PC-9 (cell line): ENCODE measurements around the gene TMEM250. TPM values are rescaled to one million over a fixed set of nuclear protein-coding genes. Genes with fewer than 3 reads are reported as not detected.
A peak's percentile ranks its signal among the peaks of the same experiment; 100 is the strongest.

Experiments
- BruUV-seq: library from RNA; stranded (reverse); fragments of 400-500 nt; replicated peaks from 2 replicates; lab custom pipeline; 2021; lab: Mats Ljungman, UMichigan
- CTCF ChIA-PET: fragments of 300-600 bp; sonication (Branson Sonifier 250); formaldehyde crosslinking; loops from one replicate; lab custom pipeline; 2022; ENCODE audit warnings: antibody characterized with exemption; lab: Charles Lee
- POLR2A ChIA-PET: fragments of 300-600 bp; sonication (Branson Sonifier 250); formaldehyde crosslinking; loops from one replicate; lab custom pipeline; 2022; ENCODE audit warnings: antibody characterized with exemption; ENCODE audit not compliant: unreplicated experiment; lab: Charles Lee
- DNase-seq, 2 experiments: peaks; one replicate each; pipeline versions ENCODE4 v3.0.0 to v3.0.0-alpha.2; 2015 to 2022; ENCODE audit warnings: mixed read lengths in 1 of 2
- H2AFZ ChIP-seq: fragments of 200-600 bp; sonication (generic); 2 replicates; pipeline ENCODE4 v1.8.1; 2017; ENCODE audit warnings: antibody characterized with exemption
- H3F3A ChIP-seq: fragments of 200-600 bp; sonication (generic); 2 replicates; pipeline ENCODE4 v1.8.1; 2017; ENCODE audit warnings: antibody characterized with exemption, mild to moderate bottlenecking, low read depth; ENCODE audit not compliant: insufficient read depth
- H3K27ac ChIP-seq: fragments of 200-600 bp; sonication (generic); 2 replicates; pipeline ENCODE4 v1.6.1; 2016; ENCODE audit warnings: mixed run types
- H3K27me3 ChIP-seq: fragments of 200-600 bp; sonication (generic); 2 replicates; pipeline ENCODE4 v1.6.1; 2016; ENCODE audit warnings: low read depth, mixed run types; ENCODE audit not compliant: insufficient read depth
- H3K36me3 ChIP-seq: fragments of 200-600 bp; sonication (generic); 2 replicates; pipeline ENCODE4 v1.6.1; 2016; ENCODE audit warnings: low read depth, mixed run types
- H3K4me1 ChIP-seq: fragments of 200-600 bp; sonication (generic); replicated peaks from 2 replicates; pipeline ENCODE4 v1.6.1; 2016; ENCODE audit warnings: mixed run types; ENCODE audit not compliant: insufficient read depth
- H3K4me2 ChIP-seq: fragments of 200-600 bp; sonication (generic); 2 replicates; pipeline ENCODE4 v1.6.1; 2017; ENCODE audit warnings: mixed run types
- H3K4me3 ChIP-seq: fragments of 200-600 bp; sonication (generic); 2 replicates; pipeline ENCODE4 v1.6.1; 2016; ENCODE audit warnings: mixed run types
- H3K79me2 ChIP-seq: fragments of 200-600 bp; sonication (generic); 2 replicates; pipeline ENCODE4 v1.6.1; 2017; ENCODE audit warnings: low read depth, mixed run types
- H3K9me2 ChIP-seq: fragments of 200-600 bp; sonication (generic); 2 replicates; pipeline ENCODE4 v1.8.1; 2017; ENCODE audit warnings: mild to moderate bottlenecking; ENCODE audit not compliant: insufficient read depth
- H3K9me3 ChIP-seq: fragments of 200-600 bp; sonication (generic); 2 replicates; pipeline ENCODE4 v1.8.1; 2016; ENCODE audit warnings: low read depth; ENCODE audit not compliant: insufficient read depth
- H4K20me1 ChIP-seq: fragments of 200-600 bp; sonication (generic); 2 replicates; pipeline ENCODE4 v1.8.1; 2017; ENCODE audit not compliant: insufficient read depth
- CTCF ChIP-seq: fragments of 200-600 bp; sonication (generic); conservative IDR thresholded peaks from 2 replicates; pipeline ENCODE4 v1.6.1; 2017; ENCODE audit warnings: mixed run types, antibody characterized with exemption, mild to moderate bottlenecking, moderate library complexity
- EZH2 ChIP-seq: fragments of 200-600 bp; sonication (generic); IDR thresholded peaks from 2 replicates; pipeline ENCODE4 v1.8.0; 2017; ENCODE audit warnings: antibody characterized with exemption, low read depth
- intact Hi-C: fragments of 100-400 bp; cut with micrococcal nuclease; formaldehyde crosslinking; loops from one replicate; pipeline ENCODE4 v1.10.0; 2022; ENCODE audit not compliant: unreplicated experiment
- total RNA-seq: library from RNA; stranded (reverse); gene quantifications from 2 replicates; pipeline ENCODE4 v1.2.3, GENCODE V29; 2021

Gene TMEM250
- total RNA-seq, 1 experiment from 2014 or later, result 73.8 TPM

GRCh38 chr9:136081113-136081825 is 37.4 kb downstream of the TMEM250 start:
- no peaks in the 10 kb centered on the region for H3K9me2 ChIP-seq
- no TSS peak for BruUV-seq
- no peak overlapping the region for H3K4me2 ChIP-seq
- TF ChIP-seq CTCF (no peak), EZH2 (no peak)
- H3K79me2 ChIP-seq, result 0 out of 2 replicates have a peak, but pooled peaks cover 4% of the 10 kb centered on the region
- H3K27ac ChIP-seq, result no peak overlapping the region
- no peak overlapping the region for H3K4me3 ChIP-seq
- ChIA-PET CTCF (no interaction called here), POLR2A (interaction anchor here (0.7 kb wide), 1 partner anchor 91 kb away, joined by 7 read pairs; no protein-coding TSS in a partner anchor)
- no peaks in the 10 kb centered on the region for H3K36me3 ChIP-seq
- no peaks in the 10 kb centered on the region for H3K9me3 ChIP-seq
- H3K4me1 ChIP-seq, result peaks cover 13% of the 10 kb centered on the region; the same call in 1 of the 2 replicates
- H4K20me1 ChIP-seq, result peaks cover 45% of the 10 kb centered on the region
- H3F3A ChIP-seq, result peaks cover 5% of the 10 kb centered on the region; the same call in 1 of the 2 replicates
- no peak overlapping the region for H2AFZ ChIP-seq
- DNase-seq, result no peak
- intact Hi-C loops, result no loop called here
- H3K27me3 ChIP-seq, result no peaks in the 10 kb centered on the region

DNA sequence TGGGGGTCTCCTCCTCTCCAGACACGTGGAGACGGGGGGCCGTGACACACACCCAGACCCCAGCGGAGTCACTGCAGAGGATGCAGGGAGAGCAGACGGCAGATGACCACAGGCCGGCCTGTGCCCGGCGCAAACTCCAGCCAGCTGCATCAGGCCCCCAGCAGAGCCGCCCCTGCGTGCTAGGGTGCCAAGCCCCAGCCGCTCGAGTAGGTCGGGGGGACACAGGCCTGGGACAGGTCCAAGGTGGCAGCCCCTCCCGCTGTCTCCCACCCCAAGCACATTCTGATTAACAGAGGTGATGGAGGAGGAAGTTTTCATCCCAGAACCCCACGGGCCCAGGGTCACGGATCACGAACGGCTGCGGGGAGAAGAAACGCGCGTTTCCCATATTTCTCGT is 38.0 kb downstream of the TMEM250 start:
- POLR2A ChIA-PET, result no interaction called here
- Histone ChIP-seq H3K4me1 (peaks cover 13% of the 10 kb centered on the region; the same call in 1 of the 2 replicates), H3K4me3 (no peak overlapping the region), H3K27me3 (no peaks in the 10 kb centered on the region), H3K36me3 (no peaks in the 10 kb centered on the region), H3F3A (peaks cover 5% of the 10 kb centered on the region; the same call in 1 of the 2 replicates), H4K20me1 (peaks cover 47% of the 10 kb centered on the region), H3K9me3 (no peaks in the 10 kb centered on the region), H2AFZ (no peak overlapping the region), H3K4me2 (no peak overlapping the region), H3K27ac (no peak overlapping the region), H3K79me2 (0 out of 2 replicates have a peak, but pooled peaks cover 4% of the 10 kb centered on the region), H3K9me2 (no peaks in the 10 kb centered on the region)
- no peak for TF ChIP-seq EZH2
- TF ChIP-seq CTCF, result no peak
- DNase-seq, result no peak
- CTCF ChIA-PET, result no interaction called here
- no TSS peak for BruUV-seq
- intact Hi-C loops, result no loop called here

GRCh38 chr9:136079916-136080246 is 38.8 kb downstream of the TMEM250 start:
- BruUV-seq, result no TSS peak
- peak overlapping the region; percentile 10; the same call in 1 of the 2 replicates for H3K4me2 ChIP-seq
- peaks cover 47% of the 10 kb centered on the region for H4K20me1 ChIP-seq
- no peaks in the 10 kb centered on the region for H3K36me3 ChIP-seq
- H3K79me2 ChIP-seq, result 0 out of 2 replicates have a peak, but pooled peaks cover 4% of the 10 kb centered on the region
- peaks cover 13% of the 10 kb centered on the region; the same call in 1 of the 2 replicates for H3K4me1 ChIP-seq
- peaks cover 5% of the 10 kb centered on the region; the same call in 1 of the 2 replicates for H3F3A ChIP-seq
- H3K4me3 ChIP-seq, result no peak overlapping the region
- POLR2A ChIA-PET, result interaction anchor here (0.6 kb wide), 1 partner anchor 19 kb away, joined by 9 read pairs; no protein-coding TSS in a partner anchor
- intact Hi-C loops, result loop anchor here (1.0 to 5.0 kb wide), 2 partner anchors 28 to 37 kb away; partner anchors contain the start of gene TMEM250
- no peaks in the 10 kb centered on the region for H3K27me3 ChIP-seq
- no peak overlapping the region for H3K27ac ChIP-seq
- H3K9me3 ChIP-seq, result no peaks in the 10 kb centered on the region
- CTCF ChIA-PET, result interaction anchor here (0.6 to 1.0 kb wide), 3 partner anchors 12 to 266 kb away, joined by 3 read pairs; no protein-coding TSS in a partner anchor
- H2AFZ ChIP-seq, result no peak overlapping the region
- no peaks in the 10 kb centered on the region for H3K9me2 ChIP-seq
- TF ChIP-seq CTCF (no peak), EZH2 (no peak)
- DNase-seq, result peak in 1 of 2 experiments; percentile 66
